Kidney glomerular epithelial cell (primary cell): ENCODE measurements around the gene KDM2A.

Source experiments
- DNase-seq: peaks from one replicate; lab custom pipeline; 2025; lab: John Stamatoyannopoulos, UW

KDM2A gene

DNA sequence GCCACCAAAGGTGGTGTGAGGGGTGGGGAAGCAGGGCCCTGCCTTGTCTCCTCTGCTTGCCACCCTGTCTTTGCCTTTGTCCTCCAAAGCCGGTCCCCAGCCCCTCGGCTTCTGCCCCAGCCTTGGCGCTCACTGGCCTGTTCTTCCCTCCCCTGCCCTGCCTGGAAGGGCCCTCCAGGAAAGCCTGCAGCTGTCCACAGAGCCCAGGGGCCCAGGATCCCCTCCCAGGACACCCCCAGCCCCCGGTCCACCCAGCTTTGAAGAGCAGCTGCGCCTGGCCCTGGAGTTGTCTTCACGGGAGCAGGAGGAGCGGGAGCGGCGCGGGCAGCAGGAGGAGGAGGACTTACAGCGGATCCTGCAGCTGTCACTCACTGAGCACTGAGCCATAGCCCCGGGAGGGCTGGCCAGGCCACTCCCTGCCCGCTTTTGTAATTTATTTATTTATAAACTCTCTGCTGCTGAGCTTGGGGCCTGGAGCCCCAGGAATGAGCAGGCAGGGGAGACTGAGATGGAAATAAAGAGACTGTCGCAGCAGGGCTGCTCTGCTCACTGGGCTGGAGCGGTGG lies 183.0 kb downstream of the KDM2A start:
- peak; percentile 55 for DNase-seq

DNA sequence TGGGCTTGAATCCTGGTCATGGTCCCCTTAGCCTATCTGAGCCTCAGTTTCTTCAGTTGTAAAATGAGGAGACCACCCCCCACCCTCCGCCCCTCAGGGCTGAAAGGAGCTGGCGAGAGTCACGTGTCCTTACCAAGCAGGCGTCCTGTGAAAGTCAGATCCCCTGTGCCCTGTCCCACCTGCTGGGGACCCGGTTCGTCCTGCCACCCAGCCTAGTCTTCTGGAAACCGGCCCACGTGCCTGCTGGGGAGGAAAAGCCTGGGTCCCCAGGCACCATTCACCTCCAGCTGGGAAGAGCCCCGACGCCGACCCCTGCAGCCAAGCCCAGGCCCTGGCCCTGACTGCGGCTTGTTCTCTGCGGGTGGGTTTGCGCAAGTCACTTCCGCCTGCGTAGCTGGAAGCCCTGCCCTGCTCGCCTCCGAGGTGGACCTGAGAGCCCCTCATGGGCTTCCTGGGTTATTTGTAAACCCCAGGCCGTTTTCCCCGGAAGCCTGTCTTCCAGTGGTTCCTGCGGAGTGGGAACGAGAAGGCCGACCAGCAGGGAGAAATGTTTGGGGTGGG lies 183.6 kb downstream of the KDM2A start:
- no peak for DNase-seq

DNA sequence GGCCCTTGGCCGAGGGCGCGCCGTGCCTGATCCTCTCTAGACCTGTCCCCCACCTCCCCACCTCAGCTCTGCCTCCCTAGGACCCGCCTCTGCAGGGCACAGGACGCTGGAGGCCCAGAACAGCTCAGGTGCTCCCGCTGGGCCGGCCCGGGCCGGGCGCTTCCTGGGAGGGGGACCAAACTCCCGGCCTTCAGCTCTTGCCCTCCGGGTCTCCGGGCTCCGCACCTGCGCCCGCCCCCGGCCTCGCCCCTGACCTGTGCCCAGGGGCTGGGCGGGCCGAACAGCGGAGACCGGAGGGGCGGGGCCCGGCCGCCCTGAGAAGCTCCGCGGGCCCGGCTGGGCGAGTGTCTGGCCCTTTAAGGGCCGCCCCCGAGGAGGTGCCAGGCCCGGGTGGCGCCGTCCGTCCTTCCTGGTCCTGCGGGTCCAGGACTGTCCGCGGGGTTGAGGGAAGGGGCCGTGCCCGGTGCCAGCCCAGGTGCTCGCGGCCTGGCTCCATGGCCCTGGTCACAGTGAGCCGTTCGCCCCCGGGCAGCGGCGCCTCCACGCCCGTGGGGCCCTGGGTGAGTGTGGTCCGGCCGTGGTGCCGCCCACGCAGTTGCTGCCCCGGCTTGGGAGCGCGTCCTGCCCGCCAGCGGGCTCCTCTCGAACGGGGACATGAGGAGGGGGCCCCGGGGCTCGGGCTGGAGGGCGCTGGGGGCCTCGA lies 184.2 kb downstream of the KDM2A start, which contains the start of gene SSH3:
Gene SSH3, plus strand, starts transcription at position 399 of the 703 bp plus-strand sequence. Its CDS starts 96 bp downstream, at position 495.
- DNase-seq: peak; percentile 67

DNA sequence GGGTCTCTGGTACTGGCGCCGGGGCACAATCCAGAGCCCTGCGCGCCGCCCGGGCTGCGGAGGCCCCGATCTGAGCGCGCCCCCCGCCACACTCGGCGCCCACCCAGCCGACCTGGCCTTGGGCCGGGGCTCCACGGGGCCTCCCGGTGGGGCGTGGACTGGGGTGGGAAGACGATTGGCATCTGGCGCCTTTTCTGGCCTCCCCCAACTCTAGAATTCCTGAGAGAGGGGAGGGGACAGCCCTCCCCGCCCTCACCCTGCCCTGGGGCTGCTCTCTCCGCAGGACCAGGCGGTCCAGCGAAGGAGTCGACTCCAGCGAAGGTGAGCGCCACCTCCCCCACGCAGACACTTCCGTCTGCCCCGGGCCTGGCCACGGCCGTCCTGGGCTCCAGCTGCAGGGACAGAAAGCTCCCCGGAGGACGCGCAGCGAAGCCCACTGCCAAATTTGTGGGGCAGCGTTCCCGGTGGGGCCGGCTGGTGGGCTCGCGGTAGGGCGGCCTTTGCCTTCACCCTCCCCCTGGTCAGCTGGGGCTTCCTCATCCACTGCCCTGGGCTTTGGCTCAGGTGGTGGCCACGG lies 184.9 kb downstream of the KDM2A start:
- DNase-seq: no peak

DNA sequence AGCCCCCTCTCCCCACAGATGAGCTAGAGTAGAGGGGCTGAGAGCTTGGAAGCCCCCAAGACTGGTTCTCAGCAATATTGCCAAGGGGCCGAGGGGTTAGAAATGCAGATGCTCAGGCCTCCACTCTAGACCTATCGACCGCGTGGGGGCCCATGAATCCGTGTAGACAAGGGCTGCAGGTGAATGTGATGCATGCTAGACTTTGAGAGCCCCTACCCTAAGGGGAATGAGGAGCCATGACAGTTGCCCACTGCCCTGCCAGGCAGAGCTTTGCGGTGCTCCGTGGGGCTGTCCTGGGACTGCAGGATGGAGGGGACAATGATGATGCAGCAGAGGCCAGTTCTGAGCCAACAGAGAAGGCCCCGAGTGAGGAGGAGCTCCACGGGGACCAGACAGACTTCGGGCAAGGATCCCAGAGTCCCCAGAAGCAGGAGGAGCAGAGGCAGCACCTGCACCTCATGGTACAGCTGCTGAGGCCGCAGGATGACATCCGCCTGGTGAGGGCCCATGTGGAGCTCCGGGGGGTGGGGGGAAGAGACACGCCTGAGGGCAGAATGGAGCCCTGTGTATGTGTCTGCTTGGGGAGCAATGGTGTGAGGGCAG lies 185.5 kb downstream of the KDM2A start:
- DNase-seq: no peak

DNA sequence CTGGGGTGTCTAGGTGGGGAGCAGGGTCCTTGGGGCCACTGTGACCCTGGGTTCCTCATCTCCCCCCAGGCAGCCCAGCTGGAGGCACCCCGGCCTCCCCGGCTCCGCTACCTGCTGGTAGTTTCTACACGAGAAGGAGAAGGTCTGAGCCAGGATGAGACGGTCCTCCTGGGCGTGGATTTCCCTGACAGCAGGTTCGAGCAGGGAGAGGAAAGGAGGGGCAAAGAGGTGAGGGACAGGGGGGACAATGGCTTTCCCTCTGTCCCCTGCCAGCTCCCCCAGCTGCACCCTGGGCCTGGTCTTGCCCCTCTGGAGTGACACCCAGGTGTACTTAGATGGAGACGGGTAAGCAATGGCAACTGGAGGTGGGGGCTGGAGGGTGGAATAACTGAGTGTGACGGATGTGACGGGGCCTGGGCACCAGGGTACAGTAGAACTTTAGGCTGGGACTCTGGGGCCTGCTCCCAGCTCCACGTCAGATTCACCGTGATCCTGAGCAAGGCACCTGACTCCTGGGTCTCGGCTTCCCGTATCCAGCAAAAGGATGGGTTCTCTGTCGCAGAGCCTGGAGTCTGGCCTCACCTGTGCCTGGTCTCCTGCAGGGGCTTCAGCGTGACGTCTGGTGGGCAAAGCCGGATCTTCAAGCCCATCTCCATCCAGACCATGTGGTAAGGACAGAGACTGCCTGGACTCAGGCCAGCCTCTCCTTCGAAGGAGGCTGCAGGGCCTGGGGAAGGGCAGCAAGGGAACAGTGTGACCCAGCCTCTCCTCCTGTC lies 187.9 kb downstream of the KDM2A start:
- DNase-seq: no peak

DNA sequence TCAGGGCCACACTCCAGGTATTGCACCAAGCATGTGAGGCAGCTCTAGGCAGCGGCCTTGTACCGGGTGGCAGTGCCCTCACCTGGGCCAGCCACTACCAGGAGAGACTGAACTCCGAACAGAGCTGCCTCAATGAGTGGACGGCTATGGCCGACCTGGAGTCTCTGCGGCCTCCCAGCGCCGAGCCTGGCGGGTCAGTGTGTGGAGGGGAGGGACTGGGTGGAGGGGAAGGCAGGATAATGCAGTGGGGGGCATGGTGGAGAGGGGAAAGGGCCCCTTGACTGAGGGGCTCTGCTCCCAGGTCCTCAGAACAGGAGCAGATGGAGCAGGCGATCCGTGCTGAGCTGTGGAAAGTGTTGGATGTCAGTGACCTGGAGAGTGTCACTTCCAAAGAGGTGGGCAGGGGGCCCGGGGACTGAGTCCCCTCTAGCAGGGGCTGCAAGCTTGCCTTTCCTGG lies 188.5 kb downstream of the KDM2A start:
- no peak for DNase-seq
